ENCODE results near the gene RBBP8. TPM values are rescaled to one million over a fixed set of nuclear protein-coding genes. Genes with fewer than 3 reads are reported as not detected.

Gene RBBP8
- total RNA-seq, 1 experiment from 2014 or later, result 65.2 TPM

- H3K4ac ChIP-seq (ENCODE audit: low read depth, low read length), result no peak overlapping the region
- no peaks in the 10 kb centered on the region; the same call in 1 of the 2 replicates for H3K4me1 ChIP-seq (ENCODE audit: insufficient read depth, low read length)
- no peaks in the 10 kb centered on the region; the same call in 1 of the 2 replicates for H3K27me3 ChIP-seq (ENCODE audit: insufficient read depth, low read length)
- TF ChIP-seq CTCF (conservative IDR thresholded peaks at IDR 0.05), result no peak
- no peak overlapping the region for H3K4me2 ChIP-seq (ENCODE audit: insufficient read depth, insufficient read length, low read length)
- no CpG with 5 or more reads among the region's 7 CpGs for WGBS (ENCODE audit: extremely low coverage, insufficient read length, low lambda C conversion rate)
- no peak overlapping the region for H3K56ac ChIP-seq (ENCODE audit: insufficient read length, low read depth, low read length)
- H3K36me3 Mint-ChIP-seq (ENCODE audit: insufficient read depth in 1 of 3, low read depth in 3 of 3), result peaks cover 0 to 3% (median 0%) of the 10 kb centered on the region in 3 experiments; a peak in 3 of 7 replicates
- no peak overlapping the region for H3K4me3 Mint-ChIP-seq
- H2AK5ac ChIP-seq (ENCODE audit: insufficient read length, low read length), result no peak overlapping the region
- peaks cover 0 to 2% of the 10 kb centered on the region in 2 experiments; a peak in 2 of 5 replicates for H3K9me3 Mint-ChIP-seq
- no peaks in the 10 kb centered on the region for H3K79me1 ChIP-seq (ENCODE audit: insufficient read depth, low read depth, low read length, poor library complexity, severe bottlenecking)
- no peak overlapping the region for H4K91ac ChIP-seq (ENCODE audit: insufficient read length, low read depth, low read length)
- peaks cover 0 to 6% of the 10 kb centered on the region in 2 experiments; a peak in 2 of 4 replicates for H3K4me1 Mint-ChIP-seq
- no peak overlapping the region for H3K9ac ChIP-seq (ENCODE audit: extremely low read depth, insufficient read length, low read length)
- H3K27ac ChIP-seq (ENCODE audit: insufficient read length, low read depth, low read length), result no peak overlapping the region
- H3K23ac ChIP-seq (ENCODE audit: insufficient read length, low read depth, low read length), result no peak overlapping the region
- no peak overlapping the region for H4K5ac ChIP-seq (ENCODE audit: insufficient read length, low read depth, low read length)
- no peak overlapping the region for H2BK120ac ChIP-seq (ENCODE audit: low read depth, low read length, poor library complexity, severe bottlenecking)
- H2BK20ac ChIP-seq (ENCODE audit: low read depth, low read length, poor library complexity, severe bottlenecking), result no peak overlapping the region
- no peak overlapping the region for H3T11ph ChIP-seq (ENCODE audit: low read length)
- no peak overlapping the region for H2AFZ ChIP-seq (ENCODE audit: low read length)
- no peaks in the 10 kb centered on the region for H3K23me2 ChIP-seq (ENCODE audit: insufficient read length, low read depth, low read length, poor library complexity, severe bottlenecking)
- no peaks in the 10 kb centered on the region for H3K79me2 ChIP-seq (ENCODE audit: insufficient read depth, low read length)
- no peak overlapping the region for H2BK15ac ChIP-seq (ENCODE audit: low read depth, low read length)
- no peak overlapping the region for H2BK5ac ChIP-seq (ENCODE audit: insufficient read length, low read length)
- no peak overlapping the region for H3K27ac Mint-ChIP-seq
- H3K9me3 ChIP-seq (ENCODE audit: control insufficient read depth, low read depth, low read length), result no peaks in the 10 kb centered on the region
- no peak for DNase-seq
- no peaks in the 10 kb centered on the region for H4K20me1 ChIP-seq (ENCODE audit: control insufficient read depth, insufficient read depth, insufficient read length)
- no peak overlapping the region for H2BK12ac ChIP-seq (ENCODE audit: insufficient read length, low read depth, low read length)
- no peaks in the 10 kb centered on the region; the same call in 1 of the 2 replicates for H3K27me3 Mint-ChIP-seq (ENCODE audit: low read depth)
- H4K8ac ChIP-seq (replicated peaks; ENCODE audit: insufficient read length, low read depth, low read length), result no peak overlapping the region
- no peak overlapping the region for H3K18ac ChIP-seq (ENCODE audit: insufficient read length, low read depth, low read length)
- H3K14ac ChIP-seq (ENCODE audit: insufficient read depth, low read length), result no peak overlapping the region
Measured at GRCh38 chr18:23043803-23044376, 110.8 kb downstream of the RBBP8 start.

Data from H9 (cell line).